Activated naive CD4-positive, alpha-beta T cell treated with anti-CD3 and anti-CD28 coated beads, Interleukin-2, amount 10 ng/mL, durations not matched to agents 7 days and 5 days (primary cell): ENCODE measurements around the gene MGLL.

Source experiments
- CTCF ChIA-PET: fragments of 350-600 bp; sonication (Branson Sonifier 250); formaldehyde crosslinking; loops from one replicate; lab custom pipeline; 2021; ENCODE audit warnings: antibody characterized with exemption; lab: Charles Lee
- DNase-seq: peaks from one replicate; pipeline ENCODE4 v3.0.0-alpha.2; 2020
- H3K27ac Mint-ChIP-seq: one replicate; pipeline ENCODE4 v1.8.0; 2021; ENCODE audit warnings: mild to moderate bottlenecking, moderate library complexity, mixed read lengths
- H3K27me3 Mint-ChIP-seq: one replicate; pipeline ENCODE4 v1.8.0; 2021; ENCODE audit warnings: mild to moderate bottlenecking, mixed read lengths
- H3K36me3 Mint-ChIP-seq: one replicate; pipeline ENCODE4 v1.8.0; 2021; ENCODE audit warnings: mixed read lengths
- H3K4me1 Mint-ChIP-seq: one replicate; pipeline ENCODE4 v1.8.0; 2021; ENCODE audit warnings: mixed read lengths
- H3K4me3 Mint-ChIP-seq: one replicate; pipeline ENCODE4 v1.8.0; 2021; ENCODE audit warnings: mild to moderate bottlenecking, moderate library complexity, mixed read lengths
- H3K9me3 Mint-ChIP-seq: one replicate; pipeline ENCODE4 v1.8.0; 2021; ENCODE audit warnings: mixed read lengths

MGLL gene

DNA sequence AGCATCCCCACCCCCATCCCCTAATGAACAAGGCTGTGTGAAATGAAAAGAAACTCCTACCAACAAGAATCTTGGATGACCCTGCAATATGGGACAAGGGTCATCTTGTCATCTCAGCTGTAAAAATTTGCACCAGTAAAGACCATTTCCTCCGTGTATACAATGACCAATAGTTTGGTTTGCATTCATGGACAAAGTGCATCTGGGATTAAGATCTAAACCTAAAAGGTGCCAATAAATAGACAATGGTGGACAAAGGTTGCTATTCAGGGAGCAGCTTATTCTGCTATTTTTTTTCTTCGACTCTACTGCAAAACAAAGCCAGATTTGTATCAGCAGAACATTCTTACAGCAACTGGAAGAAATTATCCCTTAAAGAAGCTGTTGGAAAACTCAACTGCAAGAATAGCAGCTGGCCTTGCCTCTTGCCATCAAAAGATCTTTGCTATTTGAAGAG, 8.0 kb downstream of the MGLL start:
- H3K27ac Mint-ChIP-seq, result no peak overlapping the region
- H3K4me3 Mint-ChIP-seq, result no peak overlapping the region
- CTCF ChIA-PET, result no interaction called here
- DNase-seq, result no peak
- no peaks in the 10 kb centered on the region for H3K9me3 Mint-ChIP-seq
- peaks cover 69% of the 10 kb centered on the region for H3K27me3 Mint-ChIP-seq
- H3K4me1 Mint-ChIP-seq, result no peaks in the 10 kb centered on the region
- H3K36me3 Mint-ChIP-seq, result no peaks in the 10 kb centered on the region

DNA sequence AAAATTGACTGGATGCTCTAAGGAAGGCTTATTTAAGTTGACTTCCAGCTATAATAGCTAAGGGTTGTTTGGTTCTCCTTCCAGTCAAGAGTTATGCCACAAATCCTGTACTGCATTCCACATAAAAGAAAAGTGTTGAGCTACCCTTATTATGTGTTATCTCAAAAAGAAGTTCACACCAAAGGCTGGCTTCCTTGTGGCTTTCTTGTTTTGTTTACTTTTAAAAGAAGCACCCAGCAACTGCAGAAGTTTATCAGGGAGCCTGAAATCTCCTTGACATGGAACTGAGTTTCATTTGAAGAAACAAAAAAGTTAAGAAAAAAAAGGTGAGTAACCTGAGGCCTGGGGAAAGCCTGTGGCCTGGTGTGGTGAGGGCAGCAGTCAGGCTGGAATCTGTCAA, 10.2 kb downstream of the MGLL start:
- Mint-ChIP-seq H3K27me3 (peaks cover 69% of the 10 kb centered on the region), H3K27ac (no peak overlapping the region), H3K9me3 (no peaks in the 10 kb centered on the region), H3K4me1 (no peaks in the 10 kb centered on the region), H3K36me3 (no peaks in the 10 kb centered on the region), H3K4me3 (no peak overlapping the region)
- no peak for DNase-seq
- CTCF ChIA-PET, result no interaction called here

DNA sequence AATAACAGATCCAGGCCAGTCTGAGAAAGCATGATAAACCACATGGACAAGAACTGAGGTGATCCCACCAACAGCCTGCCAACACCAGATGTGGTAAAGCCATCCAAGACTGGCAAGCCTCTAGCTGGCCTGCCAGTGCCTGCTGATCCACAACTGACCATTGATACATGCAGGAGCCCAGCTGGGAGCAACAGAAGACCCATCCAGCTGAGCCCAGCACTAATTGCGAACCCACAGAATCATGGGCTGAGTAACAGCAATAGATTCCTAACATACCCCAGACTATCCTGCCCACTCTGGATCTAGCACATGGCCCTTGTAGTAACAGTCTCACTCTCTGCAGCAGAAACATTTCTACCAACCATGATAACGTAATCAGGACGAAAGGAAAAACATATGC, 10.6 kb downstream of the MGLL start:
- no peak overlapping the region for H3K4me3 Mint-ChIP-seq
- H3K27me3 Mint-ChIP-seq, result peaks cover 67% of the 10 kb centered on the region
- no peak for DNase-seq
- H3K4me1 Mint-ChIP-seq, result no peaks in the 10 kb centered on the region
- H3K36me3 Mint-ChIP-seq, result no peaks in the 10 kb centered on the region
- no peaks in the 10 kb centered on the region for H3K9me3 Mint-ChIP-seq
- CTCF ChIA-PET, result interaction anchor here (1.1 to 1.4 kb wide), 2 partner anchors 12 to 13 kb away, joined by 3 to 4 read pairs; no protein-coding TSS in a partner anchor
- no peak overlapping the region for H3K27ac Mint-ChIP-seq

DNA sequence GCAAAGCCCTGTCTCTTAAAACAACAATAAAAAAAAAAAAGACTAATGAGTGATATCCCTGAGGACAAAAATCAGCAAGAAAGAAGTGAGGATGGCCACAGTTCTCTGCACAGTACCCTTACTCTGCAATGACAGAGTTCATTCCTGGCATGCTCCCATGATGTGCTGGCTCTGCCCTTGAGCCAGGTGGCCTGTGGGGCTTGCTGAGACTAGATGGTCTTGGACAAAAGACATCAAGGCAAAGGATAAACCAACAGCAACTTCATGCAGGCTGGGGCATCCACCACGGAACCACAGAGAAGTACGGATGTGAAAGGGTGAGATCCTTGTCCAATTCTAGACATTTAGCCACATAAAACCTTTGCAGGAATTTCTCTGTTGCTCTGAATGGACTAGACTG, 12.7 kb downstream of the MGLL start:
- DNase-seq, result no peak
- H3K4me3 Mint-ChIP-seq, result no peak overlapping the region
- peaks cover 50% of the 10 kb centered on the region for H3K27me3 Mint-ChIP-seq
- CTCF ChIA-PET, result no interaction called here
- H3K27ac Mint-ChIP-seq, result no peak overlapping the region
- no peaks in the 10 kb centered on the region for H3K9me3 Mint-ChIP-seq
- no peaks in the 10 kb centered on the region for H3K36me3 Mint-ChIP-seq
- no peaks in the 10 kb centered on the region for H3K4me1 Mint-ChIP-seq

DNA sequence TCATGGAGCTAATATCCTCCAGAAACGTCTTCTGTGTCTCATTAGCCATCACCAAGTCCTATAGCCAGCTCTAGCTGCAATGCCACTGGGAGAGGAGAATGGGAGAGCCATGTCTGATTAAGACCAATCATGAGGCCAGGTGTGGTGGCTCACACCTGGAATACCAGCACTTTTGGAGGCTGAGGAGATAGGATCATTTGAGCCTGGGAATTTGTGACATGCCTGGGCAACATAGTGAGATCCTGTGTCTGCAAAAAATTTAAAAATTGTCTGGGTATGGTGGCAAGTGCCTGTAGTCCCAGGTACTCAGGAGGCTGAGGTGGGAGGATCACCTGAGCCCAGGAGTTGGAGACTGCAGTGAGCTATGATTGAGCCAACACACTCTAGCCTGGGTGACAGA, 13.1 kb downstream of the MGLL start:
- CTCF ChIA-PET, result no interaction called here
- H3K27me3 Mint-ChIP-seq, result peaks cover 50% of the 10 kb centered on the region
- DNase-seq, result no peak
- no peaks in the 10 kb centered on the region for H3K36me3 Mint-ChIP-seq
- H3K4me3 Mint-ChIP-seq, result no peak overlapping the region
- no peaks in the 10 kb centered on the region for H3K4me1 Mint-ChIP-seq
- no peak overlapping the region for H3K27ac Mint-ChIP-seq
- H3K9me3 Mint-ChIP-seq, result no peaks in the 10 kb centered on the region

DNA sequence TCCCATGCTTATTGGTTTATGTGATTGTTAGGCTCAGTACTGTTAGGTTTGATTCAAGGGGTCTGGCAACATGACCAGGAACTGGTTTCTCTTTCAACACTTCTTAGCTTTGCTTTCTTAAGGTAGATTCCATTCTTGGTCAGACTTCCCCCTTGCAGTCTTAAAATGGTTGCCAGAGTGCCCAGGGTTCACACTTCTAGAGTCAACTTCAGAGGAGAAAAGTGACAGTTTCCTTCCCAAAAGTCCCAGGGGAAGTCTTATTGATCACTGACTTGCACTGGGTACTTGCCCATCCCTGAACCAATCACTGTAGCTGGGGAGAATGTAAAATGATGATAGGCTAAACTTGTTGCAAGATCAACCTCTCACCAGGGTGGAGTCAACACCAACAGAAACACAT, 14.1 kb downstream of the MGLL start:
- no peak for DNase-seq
- CTCF ChIA-PET, result no interaction called here
- H3K4me1 Mint-ChIP-seq, result no peaks in the 10 kb centered on the region

DNA sequence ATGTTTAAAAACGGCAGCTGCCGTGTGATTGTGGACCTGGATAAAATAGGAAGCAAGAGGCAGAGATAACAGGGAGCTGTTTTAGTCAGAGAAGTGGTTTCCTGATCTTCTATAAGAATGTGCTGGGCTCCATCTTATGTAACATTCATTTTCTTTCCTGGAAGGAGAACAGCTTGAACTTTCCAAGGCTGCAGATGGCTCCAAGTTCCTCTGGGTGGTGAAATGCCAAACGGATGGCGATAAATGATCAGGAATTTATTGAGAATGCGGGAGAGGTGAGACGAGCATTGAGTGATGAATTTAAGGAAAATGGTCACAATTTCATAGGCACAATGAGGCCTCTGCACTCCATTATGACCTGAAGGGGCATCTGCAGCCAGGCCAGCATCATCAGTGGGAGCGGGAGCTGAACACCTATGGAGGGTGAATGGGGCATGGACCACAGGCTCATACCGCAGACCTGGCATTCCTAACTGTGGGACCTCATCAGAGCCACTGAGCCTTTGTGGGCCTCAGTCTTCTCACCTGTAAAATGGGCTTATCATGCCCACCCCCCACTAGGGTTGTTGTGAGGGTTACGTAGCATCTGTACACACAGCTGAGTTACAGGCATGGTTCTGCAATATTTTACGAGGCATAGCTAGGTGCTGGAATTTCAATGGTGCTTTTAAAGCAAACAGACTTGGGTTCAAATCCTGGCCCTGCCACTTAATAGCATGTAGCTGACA, 17.1 kb downstream of the MGLL start:
- peaks cover 7% of the 10 kb centered on the region for H3K4me1 Mint-ChIP-seq
- H3K4me3 Mint-ChIP-seq, result no peak overlapping the region
- no peak for DNase-seq
- H3K27ac Mint-ChIP-seq, result no peak overlapping the region
- no peaks in the 10 kb centered on the region for H3K36me3 Mint-ChIP-seq
- H3K27me3 Mint-ChIP-seq, result peaks cover 13% of the 10 kb centered on the region
- no peaks in the 10 kb centered on the region for H3K9me3 Mint-ChIP-seq
- CTCF ChIA-PET, result no interaction called here

More for the DNA sequence above, 14.1 kb downstream of the MGLL start:
- Mint-ChIP-seq H3K9me3 (no peaks in the 10 kb centered on the region), H3K27me3 (peaks cover 41% of the 10 kb centered on the region), H3K36me3 (no peaks in the 10 kb centered on the region), H3K27ac (no peak overlapping the region), H3K4me3 (no peak overlapping the region)

DNA sequence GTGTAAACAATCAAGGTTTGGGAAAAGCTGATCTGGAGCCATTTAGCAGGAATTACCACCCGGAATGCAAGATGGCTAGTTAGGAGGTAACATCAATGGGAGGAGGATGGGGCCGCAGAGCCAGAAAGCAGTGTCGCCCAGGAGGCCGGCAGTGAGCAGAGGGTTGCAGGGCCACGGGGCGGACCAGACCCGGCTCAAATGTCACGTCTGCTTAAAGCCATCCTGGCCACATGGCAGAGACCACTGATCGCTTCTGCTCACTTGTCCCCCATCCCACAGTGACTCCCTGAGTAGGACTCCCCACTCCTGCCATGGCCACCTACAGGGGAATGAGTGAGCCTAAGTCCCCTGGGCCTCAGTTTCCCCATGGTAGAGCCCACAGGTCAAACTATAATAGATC, 18.2 kb downstream of the MGLL start:
- H3K9me3 Mint-ChIP-seq, result no peaks in the 10 kb centered on the region
- H3K27me3 Mint-ChIP-seq, result peaks cover 9% of the 10 kb centered on the region
- H3K4me3 Mint-ChIP-seq, result no peak overlapping the region
- H3K36me3 Mint-ChIP-seq, result no peaks in the 10 kb centered on the region
- H3K27ac Mint-ChIP-seq, result no peak overlapping the region
- H3K4me1 Mint-ChIP-seq, result peaks cover 11% of the 10 kb centered on the region
- CTCF ChIA-PET, result no interaction called here
- no peak for DNase-seq

DNA sequence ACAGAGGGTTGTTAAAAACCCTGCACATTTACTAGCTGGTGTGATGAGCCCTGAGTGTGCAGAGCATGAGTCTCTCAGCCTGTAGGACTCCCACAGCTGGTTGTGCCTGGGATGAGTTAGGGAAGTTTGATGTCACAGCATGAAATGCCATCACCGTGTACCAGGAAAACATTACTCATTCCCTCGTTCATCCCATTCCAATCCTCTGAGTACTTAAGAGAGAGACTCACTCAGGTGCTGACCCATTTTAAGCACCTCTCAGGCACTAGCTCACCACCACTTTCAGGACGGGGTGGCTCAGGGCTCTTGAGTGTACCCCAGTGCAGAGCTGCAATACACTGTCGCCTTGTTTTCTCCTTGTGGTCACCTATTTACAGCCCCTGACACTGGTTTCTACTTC, 18.7 kb downstream of the MGLL start:
- Mint-ChIP-seq H3K4me3 (no peak overlapping the region), H3K36me3 (no peaks in the 10 kb centered on the region), H3K27ac (no peak overlapping the region), H3K27me3 (peaks cover 10% of the 10 kb centered on the region), H3K9me3 (no peaks in the 10 kb centered on the region), H3K4me1 (peaks cover 11% of the 10 kb centered on the region)
- CTCF ChIA-PET, result no interaction called here
- DNase-seq, result no peak

DNA sequence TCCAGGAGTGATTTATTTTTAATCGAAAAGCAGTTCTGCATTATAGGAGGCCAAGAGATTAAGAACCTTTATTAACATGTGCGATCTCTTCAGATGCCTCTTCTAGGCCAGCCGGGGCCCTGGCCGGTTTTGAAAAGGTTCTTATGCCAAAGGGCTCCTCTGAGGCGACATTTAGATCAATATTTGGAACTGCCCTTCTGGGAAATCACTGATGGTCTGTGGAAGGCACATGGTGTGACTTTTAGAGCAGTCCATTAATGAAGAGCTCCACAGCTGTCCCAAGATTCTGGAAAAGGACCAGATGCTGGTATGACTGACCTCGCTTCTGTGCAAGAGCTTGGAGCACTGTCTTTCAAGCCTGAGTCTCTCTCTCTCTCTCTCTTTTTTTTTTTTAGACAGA, 19.7 kb downstream of the MGLL start:
- Mint-ChIP-seq H3K27ac (no peak overlapping the region), H3K4me3 (no peak overlapping the region), H3K36me3 (no peaks in the 10 kb centered on the region), H3K27me3 (peaks cover 12% of the 10 kb centered on the region), H3K9me3 (no peaks in the 10 kb centered on the region), H3K4me1 (peaks cover 11% of the 10 kb centered on the region)
- DNase-seq, result no peak
- CTCF ChIA-PET, result interaction anchor here (0.7 kb wide), 2 partner anchors 11 to 483 kb away, joined by 3 read pairs; no protein-coding TSS in a partner anchor

DNA sequence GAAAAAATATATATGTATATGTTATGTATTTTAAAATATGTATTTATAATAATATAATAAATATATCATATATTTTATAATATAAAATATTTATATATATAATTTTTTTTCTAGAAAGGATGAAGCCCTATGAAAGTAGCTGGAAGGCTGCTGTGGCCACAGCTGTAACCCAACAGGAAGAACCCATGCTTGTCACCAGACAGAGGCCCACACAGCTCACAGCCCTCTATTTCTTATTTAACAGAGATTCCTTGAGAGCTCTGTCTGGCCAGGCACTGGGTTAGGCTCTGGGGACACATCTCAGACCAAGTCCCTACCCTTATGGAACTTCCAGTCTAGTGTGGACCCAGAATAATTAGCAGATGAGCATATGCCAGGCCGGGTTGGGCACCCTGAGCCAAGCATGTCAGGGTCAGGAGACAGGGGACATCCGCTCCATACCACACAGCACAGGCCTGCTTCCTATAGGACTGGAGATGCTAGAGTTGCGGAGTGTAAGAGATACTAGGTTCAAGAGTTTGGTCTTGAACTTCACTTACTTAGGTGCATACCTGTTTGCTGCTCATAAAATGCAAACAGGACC, 20.5 kb downstream of the MGLL start:
- no peak overlapping the region for H3K27ac Mint-ChIP-seq
- H3K9me3 Mint-ChIP-seq, result no peaks in the 10 kb centered on the region
- no peaks in the 10 kb centered on the region for H3K36me3 Mint-ChIP-seq
- no peak for DNase-seq
- peaks cover 12% of the 10 kb centered on the region for H3K27me3 Mint-ChIP-seq
- H3K4me1 Mint-ChIP-seq, result peaks cover 11% of the 10 kb centered on the region
- CTCF ChIA-PET, result interaction anchor here (3.1 kb wide), 1 partner anchor 11 kb away, joined by 15 read pairs; no protein-coding TSS in a partner anchor
- no peak overlapping the region for H3K4me3 Mint-ChIP-seq

DNA sequence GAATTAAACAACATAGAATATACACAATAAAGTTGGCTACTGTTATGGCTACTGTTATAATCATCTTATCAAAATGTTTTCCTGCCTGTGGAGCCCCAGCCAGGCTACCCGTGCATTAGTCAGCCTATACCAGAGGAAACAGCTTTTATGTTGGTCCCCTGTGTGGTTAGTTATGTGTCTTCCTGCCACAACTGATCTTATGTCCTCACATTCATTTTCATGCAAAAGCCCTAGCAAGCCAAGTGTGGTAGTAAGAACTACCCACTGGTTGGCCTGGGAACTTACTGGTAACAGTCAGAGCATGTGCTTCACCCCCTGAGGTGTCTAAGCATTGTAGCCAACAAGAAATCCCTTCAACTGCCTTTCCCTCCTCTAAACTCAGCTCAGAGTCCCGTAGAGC, 21.8 kb downstream of the MGLL start:
- Mint-ChIP-seq H3K4me3 (no peak overlapping the region), H3K27ac (peak overlapping the region; percentile 77), H3K9me3 (no peaks in the 10 kb centered on the region), H3K27me3 (peaks cover 12% of the 10 kb centered on the region), H3K4me1 (peaks cover 11% of the 10 kb centered on the region), H3K36me3 (no peaks in the 10 kb centered on the region)
- DNase-seq, result peak; percentile 32
- CTCF ChIA-PET, result interaction anchor here (3.1 kb wide), 1 partner anchor 9 kb away, joined by 15 read pairs; no protein-coding TSS in a partner anchor

DNA sequence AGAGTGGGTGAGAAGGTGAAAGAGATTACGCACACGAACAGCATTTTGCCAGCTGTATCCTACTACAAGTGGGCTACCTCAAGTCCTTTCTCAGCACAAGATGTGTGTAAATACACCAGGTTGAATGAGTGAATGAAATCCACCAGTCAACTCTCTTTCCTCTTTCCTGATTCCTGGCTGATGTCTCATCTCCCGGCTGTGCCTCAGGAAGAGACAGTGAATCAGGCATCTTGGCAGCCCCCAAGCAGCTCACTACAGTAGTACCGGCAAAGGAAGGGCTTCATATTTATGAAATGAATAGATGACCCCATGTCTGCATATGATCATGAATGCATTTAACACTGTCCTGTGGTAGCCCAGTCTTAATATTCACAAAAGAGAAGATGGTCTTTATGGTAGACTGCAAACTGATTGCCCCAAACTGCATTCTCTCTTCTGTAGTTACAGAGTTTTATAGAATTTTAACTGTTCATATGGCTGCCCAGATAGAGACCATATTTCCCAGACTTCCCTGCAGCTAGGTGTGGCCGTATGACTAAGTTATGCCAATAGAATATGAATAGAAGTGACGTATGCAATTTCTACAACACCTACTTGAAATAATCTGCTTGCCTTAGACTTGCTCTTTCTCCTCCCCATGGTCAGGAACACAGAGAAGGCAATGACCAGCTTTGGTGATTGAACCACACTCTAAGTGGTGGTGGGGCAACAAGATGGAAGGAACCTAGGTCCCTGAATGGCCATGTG, 22.7 kb downstream of the MGLL start:
- peaks cover 11% of the 10 kb centered on the region for H3K4me1 Mint-ChIP-seq
- H3K9me3 Mint-ChIP-seq, result peaks cover under 1% of the 10 kb centered on the region
- no peak overlapping the region for H3K27ac Mint-ChIP-seq
- no peaks in the 10 kb centered on the region for H3K36me3 Mint-ChIP-seq
- CTCF ChIA-PET, result interaction anchor here (1.7 to 3.1 kb wide), 2 partner anchors 9 to 12 kb away, joined by 4 to 15 read pairs; no protein-coding TSS in a partner anchor
- no peak for DNase-seq
- H3K27me3 Mint-ChIP-seq, result peaks cover 12% of the 10 kb centered on the region
- H3K4me3 Mint-ChIP-seq, result no peak overlapping the region

DNA sequence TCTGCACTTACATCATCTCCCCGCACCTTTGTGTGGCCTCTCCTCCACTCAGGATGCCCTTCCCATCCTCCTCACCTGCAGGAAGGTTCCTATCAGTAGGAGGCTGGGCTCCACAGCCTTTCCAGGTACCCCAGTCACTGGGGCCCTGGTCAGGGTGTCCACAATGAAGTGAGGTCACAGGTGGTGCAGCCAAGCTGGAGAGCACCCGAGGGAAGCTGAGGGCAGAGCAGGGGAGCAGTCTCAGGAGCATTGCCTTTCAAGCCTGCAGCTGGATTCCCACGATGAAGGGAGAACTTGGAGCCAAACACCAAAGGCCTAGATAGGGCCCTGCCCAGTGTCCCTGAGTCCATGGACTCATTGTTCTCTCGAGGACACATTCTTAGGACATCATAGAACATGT, 23.6 kb downstream of the MGLL start:
- H3K36me3 Mint-ChIP-seq, result no peaks in the 10 kb centered on the region
- H3K4me1 Mint-ChIP-seq, result peaks cover 11% of the 10 kb centered on the region
- H3K27ac Mint-ChIP-seq, result no peak overlapping the region
- CTCF ChIA-PET, result interaction anchor here (1.7 to 3.1 kb wide), 2 partner anchors 8 to 12 kb away, joined by 4 to 15 read pairs; no protein-coding TSS in a partner anchor
- no peak for DNase-seq
- peaks cover 4% of the 10 kb centered on the region for H3K9me3 Mint-ChIP-seq
- no peak overlapping the region for H3K4me3 Mint-ChIP-seq
- peaks cover 15% of the 10 kb centered on the region for H3K27me3 Mint-ChIP-seq
